Raji (cell line): ENCODE data around the gene ERAL1.

Experiments
- POLR2A ChIP-seq: IDR thresholded peaks from 2 replicates; pipeline ENCODE4 v1.6.1; 2011; ENCODE audit warnings: low read depth, low read length, control low read depth; ENCODE audit not compliant: insufficient read depth

Gene ERAL1

DNA sequence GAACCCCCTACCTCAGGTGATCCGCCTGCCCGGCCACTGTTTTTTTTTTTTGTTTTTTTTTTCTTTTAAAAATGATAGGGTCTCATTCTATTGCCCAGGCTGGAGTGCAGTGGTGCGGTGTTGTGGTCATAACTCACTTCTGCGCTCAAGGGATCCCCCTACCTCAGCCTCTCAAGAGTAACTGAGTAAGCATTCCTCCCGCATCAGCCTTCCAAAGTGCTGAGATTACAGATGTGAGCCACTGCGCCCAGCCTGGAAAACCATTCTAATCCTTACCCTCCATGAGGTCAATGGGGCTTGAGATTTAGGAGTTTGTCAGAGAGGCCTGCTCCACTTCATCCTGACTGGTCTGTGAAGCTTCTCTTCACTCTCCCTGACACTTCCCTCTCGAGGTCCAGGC is 12.5 kb downstream of the ERAL1 start:
- no peak for TF ChIP-seq POLR2A

- no peak for TF ChIP-seq POLR2A
These were observed 16.3 kb downstream of the ERAL1 start for GRCh38 chr17:28871056-28871579.

- TF ChIP-seq POLR2A, result no peak
These were observed 19.0 kb downstream of the ERAL1 start for GRCh38 chr17:28873839-28874238.

DNA sequence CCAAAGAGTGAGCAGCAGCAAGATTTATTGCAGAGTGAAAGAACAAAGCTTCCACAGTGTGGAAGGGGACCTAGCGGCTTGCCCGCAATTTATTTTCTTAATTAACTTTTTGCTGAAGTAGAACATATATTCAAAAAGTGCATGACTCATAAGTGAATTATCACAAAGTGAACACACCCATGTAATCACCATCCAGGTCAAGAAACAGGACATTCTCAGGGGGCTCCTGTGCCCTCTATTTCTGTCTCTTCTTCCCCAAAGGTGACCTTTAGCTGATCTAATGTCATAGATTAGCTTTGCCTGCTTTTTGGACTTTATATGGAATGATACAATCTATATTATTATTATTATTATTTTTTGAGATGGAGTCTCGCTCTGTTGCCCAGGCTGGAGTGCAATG is 19.9 kb downstream of the ERAL1 start:
- TF ChIP-seq POLR2A, result no peak

GRCh38 chr17:28875848-28876550 is 21.2 kb downstream of the ERAL1 start:
- TF ChIP-seq POLR2A, result no peak

GRCh38 chr17:28878158-28878910 is 23.5 kb downstream of the ERAL1 start:
- no peak for TF ChIP-seq POLR2A

DNA sequence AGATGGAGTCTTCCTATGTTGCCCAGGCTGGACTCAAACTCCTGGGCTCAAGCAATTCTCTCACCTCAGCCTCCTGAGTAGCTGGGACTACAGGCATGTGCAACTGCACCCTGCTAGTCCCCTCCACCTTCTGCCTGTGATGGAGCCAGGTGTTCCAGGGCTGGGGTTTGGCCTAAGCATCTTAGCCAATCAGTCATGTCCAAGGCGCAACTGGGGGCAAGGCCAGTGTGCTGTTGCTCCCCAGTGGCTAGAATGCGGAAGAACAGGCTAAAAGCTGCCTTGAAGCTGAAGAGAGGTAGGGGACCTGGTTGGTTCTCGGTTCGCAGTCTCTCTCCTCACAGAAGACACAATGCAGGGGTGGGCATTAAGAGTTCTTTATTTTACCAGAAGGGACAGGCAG is 24.2 kb downstream of the ERAL1 start:
- TF ChIP-seq POLR2A, result 0 out of 2 replicates have a peak, but pooled peaks have one; percentile 15

- TF ChIP-seq POLR2A, result no peak
These were observed 25.2 kb downstream of the ERAL1 start for GRCh38 chr17:28879886-28880571.

GRCh38 chr17:28880572-28880945 is 25.7 kb downstream of the ERAL1 start:
- TF ChIP-seq POLR2A, result no peak

DNA sequence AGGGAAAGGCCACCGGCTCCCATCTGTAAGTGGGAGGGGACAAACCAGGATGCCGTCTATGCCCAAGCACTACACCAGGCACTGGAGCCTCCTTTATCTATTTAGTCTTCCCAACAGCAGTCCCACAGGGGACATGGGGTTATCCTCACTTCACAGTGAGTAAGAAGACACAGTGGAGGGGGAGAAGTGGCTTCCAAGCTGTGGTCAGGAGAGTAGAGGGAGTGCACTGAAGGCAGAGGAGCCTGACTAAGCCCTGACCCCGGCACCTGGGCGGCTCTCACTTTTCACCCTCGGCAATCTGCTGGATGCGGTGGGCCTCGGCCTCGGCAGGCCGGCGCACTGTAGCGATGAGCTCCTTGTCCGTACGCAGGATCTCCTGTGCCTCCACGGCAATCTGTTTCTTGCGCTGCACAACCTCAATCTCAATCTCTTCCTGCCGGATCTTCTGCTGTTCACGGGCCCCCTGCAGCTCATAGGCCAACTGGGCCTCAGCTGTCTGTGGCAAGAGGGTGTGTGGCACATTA is 26.8 kb downstream of the ERAL1 start:
- TF ChIP-seq POLR2A, result no peak

- no peak for TF ChIP-seq POLR2A
These were observed 27.5 kb downstream of the ERAL1 start for GRCh38 chr17:28882154-28882895.

DNA sequence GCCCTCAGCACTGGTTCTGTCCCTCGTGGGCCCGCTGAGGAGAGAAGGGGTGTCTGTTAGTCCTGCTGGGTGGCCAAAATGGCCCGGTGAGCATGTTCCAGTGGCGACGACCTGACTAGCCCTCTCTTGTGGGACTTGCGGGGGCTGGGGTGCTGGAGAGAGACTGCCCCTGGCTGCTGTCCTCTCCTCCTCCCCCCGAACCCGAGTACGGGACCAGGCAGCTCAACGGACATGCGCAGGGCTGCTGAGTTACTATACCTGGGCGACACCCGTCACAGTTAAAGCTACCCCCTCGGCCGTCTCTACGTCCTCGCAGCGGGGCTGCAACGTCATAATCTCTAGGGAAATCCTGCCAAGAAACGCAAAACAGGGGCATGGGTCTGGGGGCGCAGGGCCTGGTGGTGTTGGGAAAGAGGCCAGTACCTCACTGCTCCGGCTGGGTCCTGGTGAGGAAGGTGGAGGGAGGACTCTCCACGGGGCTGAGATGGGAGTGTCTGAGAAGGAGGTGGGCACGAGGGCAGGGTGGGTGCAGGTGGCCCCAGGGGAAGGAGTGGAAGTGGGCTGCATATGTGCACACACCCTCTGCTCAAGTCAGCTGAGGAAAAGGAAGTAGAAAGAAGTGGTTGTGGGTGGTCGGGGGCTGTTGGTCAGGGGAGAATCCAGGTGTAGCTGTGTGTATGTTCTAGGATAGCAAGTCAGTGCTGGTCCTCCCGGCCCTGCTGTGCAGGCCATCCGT is 29.3 kb downstream of the ERAL1 start:
- TF ChIP-seq POLR2A, result no peak

- no peak for TF ChIP-seq POLR2A
These were observed 30.5 kb downstream of the ERAL1 start for GRCh38 chr17:28885363-28885762.

GRCh38 chr17:28885951-28886350 is 31.1 kb downstream of the ERAL1 start:
- TF ChIP-seq POLR2A, result no peak

GRCh38 chr17:28887871-28888471 is 33.2 kb downstream of the ERAL1 start:
- TF ChIP-seq POLR2A, result no peak
